Esophagus muscularis mucosa (tissue), 4 donors: ENCODE data around the gene ZNF185.

Experiments used
- EP300 ChIP-seq: sonication (generic); formaldehyde crosslinking; IDR thresholded peaks from one replicate; pipeline ENCODE4 v1.6.1; 2017; ENCODE audit warnings: antibody characterized with exemption
- POLR2A ChIP-seq: fragments of 450-650 bp; IDR thresholded peaks from one replicate; pipeline ENCODE4 v1.6.1; 2017; ENCODE audit warnings: antibody characterized with exemption, moderate library complexity, mild to moderate bottlenecking, low read depth
- POLR2AphosphoS5 ChIP-seq, 2 donors: sonication (generic); formaldehyde crosslinking; IDR thresholded peaks; one replicate each; pipeline ENCODE4 v1.6.1; 2017; ENCODE audit warnings: antibody characterized with exemption in 2 of 2
- TF ChIP-seq, protein P1 (sequence below), 3 experiments: fragments of 200-600 bp in 2 of 3; fragments of 450-650 bp in 1 of 3; sonication (generic) in 2 of 3; IDR thresholded peaks; one replicate each; pipeline ENCODE4 v1.5.1; 2017 to 2019; ENCODE audit warnings: antibody characterized with exemption in 3 of 3, mild to moderate bottlenecking in 2 of 3, moderate library complexity in 1 of 3

DNA sequence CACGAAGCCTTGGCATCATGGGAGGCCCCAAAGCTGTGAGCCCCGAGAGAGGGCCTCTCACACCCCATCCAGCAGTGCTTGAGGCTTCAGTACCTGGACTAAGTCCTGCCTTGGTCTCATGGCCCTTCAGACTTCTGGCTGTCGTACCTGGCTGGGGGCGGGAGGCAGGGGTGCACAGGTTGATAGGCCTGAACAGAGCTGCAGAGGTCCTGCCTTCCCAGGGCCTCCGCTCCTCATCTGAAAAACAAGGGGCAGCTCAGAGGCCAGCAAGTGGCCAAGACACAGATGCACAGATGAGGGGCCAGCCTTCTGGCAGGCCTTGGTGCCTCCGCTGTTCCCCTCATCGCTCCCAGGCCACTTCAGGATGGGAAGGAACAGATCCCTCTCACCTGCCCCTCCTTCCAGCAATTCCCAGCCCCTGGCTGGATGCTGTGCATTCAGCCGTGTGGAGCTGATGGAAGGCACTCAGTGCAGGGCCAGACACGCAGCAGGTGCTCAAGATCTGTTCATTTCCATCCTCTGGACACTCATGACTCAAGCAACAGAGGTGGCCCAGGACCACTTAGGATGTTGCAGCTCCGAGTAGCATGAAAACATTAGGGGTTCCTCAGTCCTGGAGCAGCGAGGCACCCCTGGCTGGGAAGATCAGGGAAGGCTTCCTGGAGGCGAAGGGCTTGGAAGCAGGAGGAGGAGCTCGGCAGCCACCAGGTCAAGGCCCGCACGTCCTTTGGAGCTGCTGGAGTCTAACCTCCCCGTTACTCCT, 1.4 kb downstream of the ZNF185 start:
- TF ChIP-seq, protein P1, sequence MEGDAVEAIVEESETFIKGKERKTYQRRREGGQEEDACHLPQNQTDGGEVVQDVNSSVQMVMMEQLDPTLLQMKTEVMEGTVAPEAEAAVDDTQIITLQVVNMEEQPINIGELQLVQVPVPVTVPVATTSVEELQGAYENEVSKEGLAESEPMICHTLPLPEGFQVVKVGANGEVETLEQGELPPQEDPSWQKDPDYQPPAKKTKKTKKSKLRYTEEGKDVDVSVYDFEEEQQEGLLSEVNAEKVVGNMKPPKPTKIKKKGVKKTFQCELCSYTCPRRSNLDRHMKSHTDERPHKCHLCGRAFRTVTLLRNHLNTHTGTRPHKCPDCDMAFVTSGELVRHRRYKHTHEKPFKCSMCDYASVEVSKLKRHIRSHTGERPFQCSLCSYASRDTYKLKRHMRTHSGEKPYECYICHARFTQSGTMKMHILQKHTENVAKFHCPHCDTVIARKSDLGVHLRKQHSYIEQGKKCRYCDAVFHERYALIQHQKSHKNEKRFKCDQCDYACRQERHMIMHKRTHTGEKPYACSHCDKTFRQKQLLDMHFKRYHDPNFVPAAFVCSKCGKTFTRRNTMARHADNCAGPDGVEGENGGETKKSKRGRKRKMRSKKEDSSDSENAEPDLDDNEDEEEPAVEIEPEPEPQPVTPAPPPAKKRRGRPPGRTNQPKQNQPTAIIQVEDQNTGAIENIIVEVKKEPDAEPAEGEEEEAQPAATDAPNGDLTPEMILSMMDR (IDR thresholded peaks at IDR 0.05): no peak
- TF ChIP-seq POLR2A: no peak
- no peak for TF ChIP-seq EP300
- no peak for TF ChIP-seq POLR2AphosphoS5 (IDR thresholded peaks at IDR 0.05)
